GM18868 (cell line): ENCODE data around the gene BAD.

Experiments used
- ATAC-seq: cut with Tn5 transposase; IDR thresholded peaks from one replicate; pipeline ENCODE4 v1.9.1; 2021; ENCODE audit warnings: mild to moderate bottlenecking, moderate library complexity; ENCODE audit not compliant: unreplicated experiment

Gene BAD

GRCh38 chr11:64232967-64233315, 51.5 kb downstream of the BAD start:
- ATAC-seq, result no peak

- no peak for ATAC-seq
These were observed 52.1 kb downstream of the BAD start for GRCh38 chr11:64232182-64232966.

GRCh38 chr11:64231546-64231945, 52.9 kb downstream of the BAD start:
- ATAC-seq, result no peak

GRCh38 chr11:64230985-64231365, 53.5 kb downstream of the BAD start:
- no peak for ATAC-seq

GRCh38 chr11:64230171-64230984, 54.1 kb downstream of the BAD start, which contains the start of gene DNAJC4:
Gene DNAJC4 (plus strand): TSS chr11:64230548. CDS start chr11:64230855, 307 bp downstream.
- ATAC-seq, result peak; percentile 43

GRCh38 chr11:64229744-64230170, 54.7 kb downstream of the BAD start:
- no peak for ATAC-seq

- ATAC-seq, result no peak
These were observed 55.2 kb downstream of the BAD start for GRCh38 chr11:64229090-64229743.

GRCh38 chr11:64227405-64227956, 57.0 kb downstream of the BAD start:
- ATAC-seq, result no peak

- ATAC-seq, result peak; percentile 34
These were observed 57.9 kb downstream of the BAD start for GRCh38 chr11:64226507-64227051.

GRCh38 chr11:64225608-64226506, 58.6 kb downstream of the BAD start, which contains the start of the genes NUDT22 and TRPT1:
Gene NUDT22 (plus strand): TSS chr11:64226274. CDS start chr11:64226653, 379 bp downstream.
Gene TRPT1 (minus strand): TSS chr11:64226186. CDS start chr11:64225860, 326 bp downstream.
- peak; percentile 47 for ATAC-seq

GRCh38 chr11:64224891-64225607, 59.4 kb downstream of the BAD start:
- ATAC-seq, result no peak

- ATAC-seq, result no peak
These were observed 60.1 kb downstream of the BAD start for GRCh38 chr11:64224151-64224890.

- ATAC-seq, result no peak
These were observed 61.3 kb downstream of the BAD start for GRCh38 chr11:64223001-64223651.

- no peak for ATAC-seq
These were observed 61.8 kb downstream of the BAD start for GRCh38 chr11:64222651-64223000.

GRCh38 chr11:64220798-64221197, 63.7 kb downstream of the BAD start:
- ATAC-seq, result no peak

GRCh38 chr11:64220271-64220670, 64.2 kb downstream of the BAD start:
- no peak for ATAC-seq
